GM23338 (cell line): Measurements from ENCODE around the gene CCL14. TPM values are rescaled to one million over a fixed set of nuclear protein-coding genes. Genes with fewer than 3 reads are reported as not detected.

Experiments used
- ATAC-seq: fragments of 200-7000 bp; cut with Tn5 transposase; 3 replicates; pipeline ENCODE4 v1.9.1; 2020
- DNase-seq: peaks from one replicate; pipeline ENCODE4 v3.0.0-alpha.2; 2015; ENCODE audit warnings: low spot score
- H2AFZ ChIP-seq: fragments of 200-600 bp; sonication (generic); 2 replicates; pipeline ENCODE4 v1.8.0; 2016; ENCODE audit warnings: antibody characterized with exemption, mild to moderate bottlenecking, moderate library complexity
- H3F3A ChIP-seq: fragments of 200-600 bp; sonication (generic); replicated peaks from 2 replicates; pipeline ENCODE4 v1.8.0; 2017; ENCODE audit warnings: antibody characterized with exemption, mixed run types, low read depth
- H3K27ac ChIP-seq: fragments of 200-600 bp; sonication (generic); 2 replicates; pipeline ENCODE4 v1.6.1; 2016; ENCODE audit warnings: low read depth
- H3K27me3 ChIP-seq: fragments of 200-600 bp; sonication (generic); 2 replicates; pipeline ENCODE4 v1.8.0; 2016; ENCODE audit warnings: mild to moderate bottlenecking, mixed run types, moderate library complexity; ENCODE audit not compliant: insufficient read depth
- H3K36me3 ChIP-seq: fragments of 200-600 bp; sonication (generic); 2 replicates; pipeline ENCODE4 v1.8.0; 2016; ENCODE audit warnings: mild to moderate bottlenecking; ENCODE audit not compliant: insufficient read depth
- H3K4me1 ChIP-seq: fragments of 200-600 bp; sonication (generic); 2 replicates; pipeline ENCODE4 v1.8.0; 2016; ENCODE audit warnings: mild to moderate bottlenecking, moderate library complexity; ENCODE audit not compliant: insufficient read depth
- H3K4me2 ChIP-seq: fragments of 200-600 bp; sonication (generic); 2 replicates; pipeline ENCODE4 v1.7.1; 2017; ENCODE audit warnings: mixed run types
- H3K4me3 ChIP-seq: fragments of 200-600 bp; sonication (generic); 2 replicates; pipeline ENCODE4 v1.6.1; 2016; ENCODE audit warnings: mixed run types
- H3K79me2 ChIP-seq: fragments of 200-600 bp; sonication (generic); replicated peaks from 2 replicates; pipeline ENCODE4 v1.8.0; 2017; ENCODE audit warnings: mild to moderate bottlenecking; ENCODE audit not compliant: insufficient read depth
- H3K9me2 ChIP-seq: fragments of 200-600 bp; sonication (generic); 2 replicates; pipeline ENCODE4 v1.8.0; 2017; ENCODE audit not compliant: insufficient read depth
- H4K20me1 ChIP-seq: fragments of 200-600 bp; sonication (generic); replicated peaks from 2 replicates; pipeline ENCODE4 v1.8.0; 2017; ENCODE audit warnings: mild to moderate bottlenecking; ENCODE audit not compliant: insufficient read depth
- H3K27ac Mint-ChIP-seq: 2 replicates; pipeline ENCODE4 v1.8.0; 2020; ENCODE audit warnings: inconsistent platforms, mild to moderate bottlenecking, moderate library complexity, mixed read lengths
- H3K27me3 Mint-ChIP-seq: 3 replicates; pipeline ENCODE4 v1.8.0; 2022; ENCODE audit warnings: low read depth, mild to moderate bottlenecking, moderate library complexity, mixed read lengths, inconsistent platforms; ENCODE audit not compliant: insufficient read depth, poor library complexity
- H3K36me3 Mint-ChIP-seq: 3 replicates; pipeline ENCODE4 v1.8.0; 2021; ENCODE audit warnings: low read depth, mild to moderate bottlenecking, inconsistent platforms, moderate library complexity, mixed read lengths
- H3K4me1 Mint-ChIP-seq: 3 replicates; pipeline ENCODE4 v1.8.0; 2020; ENCODE audit warnings: mild to moderate bottlenecking, inconsistent platforms, mixed read lengths
- H3K4me3 Mint-ChIP-seq: 3 replicates; pipeline ENCODE4 v1.8.0; 2021; ENCODE audit warnings: moderate library complexity, mild to moderate bottlenecking, inconsistent platforms, mixed read lengths
- H3K9me3 Mint-ChIP-seq: 3 replicates; pipeline ENCODE4 v1.8.0; 2020; ENCODE audit warnings: moderate library complexity, mild to moderate bottlenecking, inconsistent platforms, mixed read lengths
- CTCF ChIP-seq, 2 experiments: fragments of 200-600 bp in 1 of 2; sonication (generic) in 1 of 2; conservative IDR thresholded peaks; 2 replicates each; pipeline versions ENCODE4 v1.5.1 to v1.6.1; 2016 to 2017; ENCODE audit warnings: antibody characterized with exemption in 2 of 2, low read depth in 2 of 2, mild to moderate bottlenecking in 2 of 2, moderate library complexity in 1 of 2
- EZH2phosphoT487 ChIP-seq: fragments of 200-600 bp; sonication (generic); IDR thresholded peaks from one replicate; pipeline ENCODE4 v1.8.1; 2018; ENCODE audit warnings: antibody characterized with exemption; ENCODE audit not compliant: unreplicated experiment
- POLR2AphosphoS5 ChIP-seq: IDR thresholded peaks from 2 replicates; pipeline ENCODE4 v1.6.1; 2016; ENCODE audit warnings: antibody characterized with exemption, low read depth
- ZNF114 ChIP-seq: fragments of 250-450 bp; sonication (Bioruptor Pico); IDR thresholded peaks from 2 replicates; pipeline ENCODE4 v1.5.0; 2020; ENCODE audit warnings: mild to moderate bottlenecking, moderate library complexity
- ZNF331 ChIP-seq: fragments of 250-450 bp; sonication (Bioruptor Pico); IDR thresholded peaks from 2 replicates; pipeline ENCODE4 v1.5.0; 2020; ENCODE audit warnings: low read depth, mild to moderate bottlenecking, moderate library complexity
- polyA plus RNA-seq: library from polyadenylated mRNA; unstranded; fragments of >200 nt; fragmentation: Nextera tagmentation; extraction: Ambion mirVana; gene quantifications from 2 replicates; pipeline ENCODE4 v1.2.1, GENCODE V29; 2016
- total RNA-seq: library from RNA; depleted of rRNA; stranded (reverse); fragments of >200 nt; shearing (Covaris generic); gene quantifications from 2 replicates; pipeline ENCODE4 v1.2.3, GENCODE V29; 2014
- TF ChIP-seq, protein P1 (sequence below): IDR thresholded peaks from one replicate; pipeline ENCODE4 v1.6.1; 2018; ENCODE audit warnings: antibody characterized with exemption; ENCODE audit not compliant: unreplicated experiment

CCL14 gene
- total and polyA plus RNA-seq, 2 experiments from 2014 or later = not detected

DNA sequence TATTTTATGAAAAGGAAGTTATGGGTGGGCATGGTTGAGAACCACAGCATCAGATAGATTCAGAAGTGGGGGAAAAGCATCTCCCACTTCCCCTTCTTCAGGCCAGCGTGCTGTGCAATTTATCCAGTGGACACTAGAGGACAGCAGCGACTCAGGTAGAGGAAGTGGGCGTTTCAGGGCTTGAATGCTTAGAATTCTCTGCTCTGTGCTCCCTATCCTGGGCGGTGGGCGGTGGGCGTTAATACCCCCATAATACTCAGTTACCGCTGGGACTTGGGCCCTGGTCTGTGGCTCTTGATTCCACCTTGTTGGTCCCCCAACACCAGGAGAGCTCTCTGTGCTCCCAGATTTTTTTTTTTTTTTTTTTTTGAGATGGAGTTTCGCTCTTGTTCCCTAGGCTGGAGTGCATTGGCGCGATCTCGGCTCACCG lies 39.4 kb downstream of the CCL14 start:
- TF ChIP-seq, protein P1, sequence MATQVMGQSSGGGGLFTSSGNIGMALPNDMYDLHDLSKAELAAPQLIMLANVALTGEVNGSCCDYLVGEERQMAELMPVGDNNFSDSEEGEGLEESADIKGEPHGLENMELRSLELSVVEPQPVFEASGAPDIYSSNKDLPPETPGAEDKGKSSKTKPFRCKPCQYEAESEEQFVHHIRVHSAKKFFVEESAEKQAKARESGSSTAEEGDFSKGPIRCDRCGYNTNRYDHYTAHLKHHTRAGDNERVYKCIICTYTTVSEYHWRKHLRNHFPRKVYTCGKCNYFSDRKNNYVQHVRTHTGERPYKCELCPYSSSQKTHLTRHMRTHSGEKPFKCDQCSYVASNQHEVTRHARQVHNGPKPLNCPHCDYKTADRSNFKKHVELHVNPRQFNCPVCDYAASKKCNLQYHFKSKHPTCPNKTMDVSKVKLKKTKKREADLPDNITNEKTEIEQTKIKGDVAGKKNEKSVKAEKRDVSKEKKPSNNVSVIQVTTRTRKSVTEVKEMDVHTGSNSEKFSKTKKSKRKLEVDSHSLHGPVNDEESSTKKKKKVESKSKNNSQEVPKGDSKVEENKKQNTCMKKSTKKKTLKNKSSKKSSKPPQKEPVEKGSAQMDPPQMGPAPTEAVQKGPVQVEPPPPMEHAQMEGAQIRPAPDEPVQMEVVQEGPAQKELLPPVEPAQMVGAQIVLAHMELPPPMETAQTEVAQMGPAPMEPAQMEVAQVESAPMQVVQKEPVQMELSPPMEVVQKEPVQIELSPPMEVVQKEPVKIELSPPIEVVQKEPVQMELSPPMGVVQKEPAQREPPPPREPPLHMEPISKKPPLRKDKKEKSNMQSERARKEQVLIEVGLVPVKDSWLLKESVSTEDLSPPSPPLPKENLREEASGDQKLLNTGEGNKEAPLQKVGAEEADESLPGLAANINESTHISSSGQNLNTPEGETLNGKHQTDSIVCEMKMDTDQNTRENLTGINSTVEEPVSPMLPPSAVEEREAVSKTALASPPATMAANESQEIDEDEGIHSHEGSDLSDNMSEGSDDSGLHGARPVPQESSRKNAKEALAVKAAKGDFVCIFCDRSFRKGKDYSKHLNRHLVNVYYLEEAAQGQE = no peak
- TF ChIP-seq ZNF331 (CRISPR knock-in tag) = no peak
- TF ChIP-seq CTCF (conservative IDR thresholded peaks at IDR 0.05; ENCODE audit: low read depth in 2 of 2) = peak; percentile 81 to 90
- no peak overlapping the region for H3K27ac ChIP-seq
- ATAC-seq (peak; percentile 96), DNase-seq (peak; percentile 90)
- no peaks in the 10 kb centered on the region for H3K27me3 ChIP-seq
- H4K20me1 ChIP-seq = no peaks in the 10 kb centered on the region
- no peaks in the 10 kb centered on the region for H3K9me2 ChIP-seq
- H3K79me2 ChIP-seq = no peaks in the 10 kb centered on the region
- no peaks in the 10 kb centered on the region for H3K4me1 Mint-ChIP-seq
- no peak overlapping the region for H3K4me3 ChIP-seq
- H3K36me3 ChIP-seq = no peaks in the 10 kb centered on the region
- no peaks in the 10 kb centered on the region for H3F3A ChIP-seq
- no peaks in the 10 kb centered on the region for H3K27me3 Mint-ChIP-seq
- no peak overlapping the region for H3K4me2 ChIP-seq
- H3K9me3 Mint-ChIP-seq = no peaks in the 10 kb centered on the region
- no peaks in the 10 kb centered on the region for H3K4me1 ChIP-seq
- H3K36me3 Mint-ChIP-seq = no peaks in the 10 kb centered on the region
- H3K27ac Mint-ChIP-seq = no peak overlapping the region
- H2AFZ ChIP-seq = peak overlapping the region; percentile 92
- H3K4me3 Mint-ChIP-seq = no peak overlapping the region

DNA sequence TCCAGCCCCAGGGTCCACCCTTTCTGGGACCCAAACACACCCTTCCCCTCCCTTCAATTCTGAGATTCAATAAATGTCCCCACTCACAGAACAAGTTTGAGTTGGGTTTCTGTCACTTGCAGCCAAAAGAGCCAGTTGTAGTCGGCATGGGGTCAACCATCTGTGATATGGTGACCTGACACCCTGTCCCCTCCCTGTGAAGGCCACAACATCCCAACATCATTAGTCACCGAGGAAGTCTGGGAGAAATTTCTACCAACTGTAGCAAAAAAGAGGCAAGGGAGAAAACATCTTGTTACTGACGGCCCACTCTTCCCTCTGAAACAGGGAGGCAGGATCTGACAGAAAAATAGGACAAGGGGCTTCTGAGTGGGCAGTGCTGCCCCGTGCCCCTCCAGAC lies 42.4 kb downstream of the CCL14 start:
- no peaks in the 10 kb centered on the region for H3F3A ChIP-seq
- H3K27ac ChIP-seq = no peak overlapping the region
- H3K4me1 Mint-ChIP-seq = no peaks in the 10 kb centered on the region
- no peaks in the 10 kb centered on the region for H3K36me3 ChIP-seq
- no peaks in the 10 kb centered on the region for H3K27me3 ChIP-seq
- H3K9me3 Mint-ChIP-seq = no peaks in the 10 kb centered on the region
- no peak overlapping the region for H3K4me2 ChIP-seq
- H3K4me3 Mint-ChIP-seq = no peak overlapping the region
- H4K20me1 ChIP-seq = no peaks in the 10 kb centered on the region
- TF ChIP-seq POLR2AphosphoS5 = no peak
- no peaks in the 10 kb centered on the region for H3K79me2 ChIP-seq
- no peaks in the 10 kb centered on the region for H3K27me3 Mint-ChIP-seq
- H3K4me3 ChIP-seq = no peak overlapping the region
- ATAC-seq (no peak), DNase-seq (no peak)
- H3K36me3 Mint-ChIP-seq = no peaks in the 10 kb centered on the region
- H3K9me2 ChIP-seq = peaks cover 4% of the 10 kb centered on the region; the same call in 1 of the 2 replicates
- H3K27ac Mint-ChIP-seq = no peak overlapping the region
- no peak overlapping the region for H2AFZ ChIP-seq
- no peaks in the 10 kb centered on the region for H3K4me1 ChIP-seq

GRCh38 chr17:35943537-35943936 lies 43.0 kb downstream of the CCL14 start, which contains the start of gene LYZL6:
LYZL6 (minus strand) TSS chr17:35943713; CDS start chr17:35939356, 4,357 bp downstream.
- Mint-ChIP-seq H3K36me3 (no peaks in the 10 kb centered on the region), H3K27ac (no peak within 1 kb of the TSS), H3K4me1 (no peaks in the 10 kb centered on the region), H3K4me3 (no peak within 1 kb of the TSS), H3K9me3 (0 out of 3 replicates have a peak, but pooled peaks cover 3% of the 10 kb centered on the region), H3K27me3 (no peaks in the 10 kb centered on the region)
- ATAC-seq (no peak), DNase-seq (no peak)
- Histone ChIP-seq H3K4me1 (no peaks in the 10 kb centered on the region), H4K20me1 (no peaks in the 10 kb centered on the region), H3K27ac (no peak within 1 kb of the TSS), H3K4me2 (no peak within 1 kb of the TSS), H3K9me2 (peaks cover 4% of the 10 kb centered on the region; the same call in 1 of the 2 replicates), H3K4me3 (no peak within 1 kb of the TSS), H3K36me3 (no peaks in the 10 kb centered on the region), H3K27me3 (no peaks in the 10 kb centered on the region), H2AFZ (peak within 1 kb of the TSS; percentile 69; the same call in 1 of the 2 replicates), H3F3A (no peaks in the 10 kb centered on the region), H3K79me2 (no peaks in the 10 kb centered on the region)
- TF ChIP-seq POLR2AphosphoS5 = no peak
- TF ChIP-seq ZNF114 (CRISPR knock-in tag) = no peak
- no peak for TF ChIP-seq EZH2phosphoT487
